GM19452 (cell line): ENCODE measurements around the gene RTN4.
"Not testable (repeated sequence)": the region's sequence is repeated elsewhere in the genome, so short reads cannot be mapped to it uniquely, and the experiment has no call there.

Experiments
- ATAC-seq: cut with Tn5 transposase; IDR thresholded peaks from one replicate; pipeline ENCODE4 v1.9.1; 2021; ENCODE audit not compliant: unreplicated experiment

The RTN4 gene

GRCh38 chr2:55050100-55050994 is at the start of gene RTN4:
TSS of gene RTN4 (minus strand) at chr2:55050451. CDS start at chr2:55050300, 151 bp downstream.
- peak; percentile 83 for ATAC-seq

- ATAC-seq: no peak
Observed at GRCh38 chr2:55099493-55099877, 49.2 kb upstream of the RTN4 start.

GRCh38 chr2:55097461-55098410 is 47.5 kb upstream of the RTN4 start:
- ATAC-seq: no peak

GRCh38 chr2:55097082-55097460 is 46.8 kb upstream of the RTN4 start:
- no peak for ATAC-seq

- ATAC-seq: no peak
Observed at GRCh38 chr2:55096586-55096985, 46.3 kb upstream of the RTN4 start.

- no peak for ATAC-seq
Observed at GRCh38 chr2:55093381-55093780, 43.1 kb upstream of the RTN4 start.

GRCh38 chr2:55092439-55092838 is 42.2 kb upstream of the RTN4 start:
- no peak for ATAC-seq

GRCh38 chr2:55091681-55092080 is 41.4 kb upstream of the RTN4 start:
- ATAC-seq: not testable (repeated sequence)

- no peak for ATAC-seq
Observed at GRCh38 chr2:55090702-55091101, 40.5 kb upstream of the RTN4 start.

- ATAC-seq: no peak
Observed at GRCh38 chr2:55089726-55090125, 39.5 kb upstream of the RTN4 start.

GRCh38 chr2:55088400-55088799 is 38.1 kb upstream of the RTN4 start:
- no peak for ATAC-seq

- ATAC-seq: no peak
Observed at GRCh38 chr2:55087936-55088335, 37.7 kb upstream of the RTN4 start.

GRCh38 chr2:55087501-55087900 is 37.2 kb upstream of the RTN4 start:
- ATAC-seq: no peak

- no peak for ATAC-seq
Observed at GRCh38 chr2:55085113-55086040, 35.1 kb upstream of the RTN4 start.

- no peak for ATAC-seq
Observed at GRCh38 chr2:55084641-55085040, 34.4 kb upstream of the RTN4 start.

GRCh38 chr2:55080204-55080738 is 30.0 kb upstream of the RTN4 start:
- ATAC-seq: no peak

- ATAC-seq: no peak
Observed at GRCh38 chr2:55078956-55079355, 28.7 kb upstream of the RTN4 start.

- no peak for ATAC-seq
Observed at GRCh38 chr2:55076721-55077120, 26.5 kb upstream of the RTN4 start.

- not testable (repeated sequence) for ATAC-seq
Observed at GRCh38 chr2:55076019-55076418, 25.8 kb upstream of the RTN4 start.
